Measurements from ENCODE around the gene ATP6V1E1.

DNA sequence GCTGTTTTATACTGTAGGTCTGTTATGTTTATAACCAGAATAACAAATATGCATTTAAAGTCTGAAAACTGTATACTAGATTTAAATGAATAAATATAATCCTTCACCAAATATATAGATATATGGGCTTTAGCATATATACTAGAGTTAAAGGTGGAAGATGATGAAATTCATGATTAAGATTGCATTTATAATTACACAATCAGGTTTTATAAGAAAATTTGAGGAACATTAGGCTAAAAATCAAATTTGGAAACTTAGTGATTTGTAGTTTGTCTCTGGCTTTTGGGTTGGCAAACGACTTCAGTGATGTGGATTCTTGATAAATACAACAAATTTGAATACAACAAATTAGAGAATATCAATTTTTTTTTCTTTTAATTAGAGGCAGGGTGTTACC lies 20.0 kb upstream of the ATP6V1E1 start:
- TF ChIP-seq, protein P1, sequence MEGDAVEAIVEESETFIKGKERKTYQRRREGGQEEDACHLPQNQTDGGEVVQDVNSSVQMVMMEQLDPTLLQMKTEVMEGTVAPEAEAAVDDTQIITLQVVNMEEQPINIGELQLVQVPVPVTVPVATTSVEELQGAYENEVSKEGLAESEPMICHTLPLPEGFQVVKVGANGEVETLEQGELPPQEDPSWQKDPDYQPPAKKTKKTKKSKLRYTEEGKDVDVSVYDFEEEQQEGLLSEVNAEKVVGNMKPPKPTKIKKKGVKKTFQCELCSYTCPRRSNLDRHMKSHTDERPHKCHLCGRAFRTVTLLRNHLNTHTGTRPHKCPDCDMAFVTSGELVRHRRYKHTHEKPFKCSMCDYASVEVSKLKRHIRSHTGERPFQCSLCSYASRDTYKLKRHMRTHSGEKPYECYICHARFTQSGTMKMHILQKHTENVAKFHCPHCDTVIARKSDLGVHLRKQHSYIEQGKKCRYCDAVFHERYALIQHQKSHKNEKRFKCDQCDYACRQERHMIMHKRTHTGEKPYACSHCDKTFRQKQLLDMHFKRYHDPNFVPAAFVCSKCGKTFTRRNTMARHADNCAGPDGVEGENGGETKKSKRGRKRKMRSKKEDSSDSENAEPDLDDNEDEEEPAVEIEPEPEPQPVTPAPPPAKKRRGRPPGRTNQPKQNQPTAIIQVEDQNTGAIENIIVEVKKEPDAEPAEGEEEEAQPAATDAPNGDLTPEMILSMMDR (IDR thresholded peaks at IDR 0.05): no peak
- TF ChIP-seq POLR2A (IDR thresholded peaks at IDR 0.05): no peak
